Endothelial cell of umbilical vein (primary cell): ENCODE results near the gene PRCC. TPM values are rescaled to one million over a fixed set of nuclear protein-coding genes. Genes with fewer than 3 reads are reported as not detected.

Experiments
- BruUV-seq: library from RNA; stranded (reverse); fragments of 400-500 nt; replicated peaks from 2 replicates; lab custom pipeline; 2021; lab: Mats Ljungman, UMichigan
- CTCF ChIA-PET: fragments of 300-600, 350-600 bp; sonication (Branson Sonifier 250); formaldehyde crosslinking; loops from one replicate; lab custom pipeline; 2021; ENCODE audit warnings: antibody characterized with exemption, inconsistent platforms; lab: Charles Lee
- POLR2A ChIA-PET: fragments of 300-600, 350-600 bp; sonication (Branson Sonifier 250); formaldehyde crosslinking; loops from one replicate; lab custom pipeline; 2021; ENCODE audit warnings: antibody characterized with exemption, inconsistent platforms; lab: Charles Lee
- DNase-seq: peaks from one replicate; pipeline ENCODE4 v3.0.0-alpha.2; 2011; ENCODE audit warnings: low read depth, low spot score
- FAIRE-seq: peaks from 2 replicates; lab custom pipeline; 2011; peaks lifted over from hg19 to GRCh38; lab: Jason Lieb, UNC
- H2AFZ ChIP-seq: 2 replicates; pipeline ENCODE4 v1.6.0; 2012; ENCODE audit warnings: low read depth, low read length, control low read depth, inconsistent platforms
- H3K27ac ChIP-seq: 2 replicates; pipeline ENCODE4 v1.5.1; 2011; ENCODE audit warnings: low read depth, mild to moderate bottlenecking, control low read depth, low read length, moderate library complexity; ENCODE audit not compliant: insufficient read depth
- H3K27me3 ChIP-seq, 2 experiments: 2 replicates each; pipeline versions ENCODE4 v1.6.0 to v1.6.1; 2011; ENCODE audit warnings: low read length in 2 of 2, mixed read lengths in 1 of 2; ENCODE audit not compliant: control insufficient read depth in 2 of 2, insufficient read depth in 2 of 2
- H3K36me3 ChIP-seq, 2 experiments: 2 replicates in 1 of 2; 3 replicates in 1 of 2; pipeline ENCODE4 v1.5.1; 2011; ENCODE audit warnings: low read length in 2 of 2, mild to moderate bottlenecking in 1 of 2, moderate library complexity in 1 of 2; ENCODE audit not compliant: control insufficient read depth in 2 of 2, insufficient read depth in 2 of 2; ENCODE audit errors: extremely low read depth in 1 of 2
- H3K4me1 ChIP-seq: 3 replicates; pipeline ENCODE4 v1.5.1; 2011; ENCODE audit warnings: mild to moderate bottlenecking, low read length; ENCODE audit not compliant: control insufficient read depth, insufficient read depth; ENCODE audit errors: extremely low read depth
- H3K4me2 ChIP-seq: 2 replicates; pipeline ENCODE4 v1.6.1; 2011; ENCODE audit warnings: low read length, control low read depth, mixed read lengths; ENCODE audit not compliant: insufficient read depth
- H3K4me3 ChIP-seq, 3 experiments: fragments of 200-600 bp in 1 of 3; sonication (generic), shearing (Covaris generic) in 1 of 3; replicated peaks in 1 of 3; 2 replicates each; pipeline ENCODE4 v1.5.1; 2011 to 2016; ENCODE audit warnings: control low read depth in 3 of 3, low read length in 3 of 3, mild to moderate bottlenecking in 2 of 3, inconsistent platforms in 1 of 3, low read depth in 1 of 3, moderate library complexity in 1 of 3; ENCODE audit not compliant: insufficient read depth in 1 of 3
- H3K79me2 ChIP-seq: 2 replicates; pipeline ENCODE4 v1.6.0; 2012; ENCODE audit warnings: low read length, inconsistent platforms; ENCODE audit not compliant: control insufficient read depth, insufficient read depth
- H3K9ac ChIP-seq: replicated peaks from 2 replicates; pipeline ENCODE3; 2011; ENCODE audit warnings: low read length, control low read depth; ENCODE audit not compliant: insufficient read depth; ENCODE audit errors: extremely low read depth
- H3K9me1 ChIP-seq: replicated peaks from 3 replicates; pipeline ENCODE4 v1.6.0; 2011; ENCODE audit warnings: mild to moderate bottlenecking, low read length; ENCODE audit not compliant: control insufficient read depth, insufficient read depth; ENCODE audit errors: extremely low read depth
- H3K9me3 ChIP-seq: replicated peaks from 2 replicates; pipeline ENCODE4 v1.5.1; 2012; ENCODE audit warnings: low read length, inconsistent platforms; ENCODE audit not compliant: control insufficient read depth, insufficient read depth
- H4K20me1 ChIP-seq: replicated peaks from 2 replicates; pipeline ENCODE3; 2011; ENCODE audit warnings: mild to moderate bottlenecking, low read length; ENCODE audit not compliant: control insufficient read depth, insufficient read depth; ENCODE audit errors: extremely low read depth
- EZH2 ChIP-seq: IDR thresholded peaks from 2 replicates; pipeline ENCODE4 v1.6.1; 2012; ENCODE audit warnings: borderline replicate concordance, low read depth, mild to moderate bottlenecking, moderate library complexity, low read length, inconsistent platforms; ENCODE audit not compliant: severe bottlenecking
- FOS ChIP-seq: IDR thresholded peaks from 2 replicates; pipeline ENCODE4 v1.6.1; 2011; ENCODE audit warnings: mild to moderate bottlenecking, low read length, moderate library complexity, borderline replicate concordance; ENCODE audit not compliant: insufficient read depth
- GATA2 ChIP-seq: IDR thresholded peaks from 2 replicates; pipeline ENCODE4 v1.7.0; 2011; ENCODE audit warnings: low read depth, mild to moderate bottlenecking, moderate library complexity, mixed read lengths, low read length; ENCODE audit not compliant: insufficient read length, insufficient read depth
- JUN ChIP-seq: IDR thresholded peaks from 2 replicates; pipeline ENCODE4 v1.6.1; 2011; ENCODE audit warnings: borderline replicate concordance, low read depth; ENCODE audit not compliant: insufficient read length, insufficient read depth
- MYC ChIP-seq: IDR thresholded peaks from one replicate; pipeline ENCODE4 v1.6.1; 2011; ENCODE audit warnings: mild to moderate bottlenecking, low read depth, low read length
- POLR2A ChIP-seq: IDR thresholded peaks from 2 replicates; pipeline ENCODE4 v1.6.1; 2012; ENCODE audit warnings: low read depth, mild to moderate bottlenecking, control low read depth, low read length
- POLR2AphosphoS5 ChIP-seq: IDR thresholded peaks from 2 replicates; pipeline ENCODE4 v1.6.1; 2012; ENCODE audit warnings: low read depth, mild to moderate bottlenecking, control low read depth, low read length, moderate library complexity; ENCODE audit not compliant: insufficient read depth
- dilution Hi-C: fragments of 300-500 bp; cut with MboI; formaldehyde crosslinking; loops from one replicate; pipeline ENCODE4 v1.15.0; 2019; ENCODE audit warnings: low sequenced_read_pairs; ENCODE audit not compliant: extremely low pct_ligation_motif_present
- intact Hi-C: fragments of 100-400 bp; cut with micrococcal nuclease; formaldehyde crosslinking; loops from one replicate; pipeline ENCODE4 v1.10.0; 2022
- polyA plus RNA-seq, 4 experiments: library from polyadenylated mRNA; depleted of rRNA in 3 of 4; stranded (reverse) in 3 of 4; unstranded in 1 of 4; fragments of >200 nt; gene quantifications; 2 replicates each; pipeline versions ENCODE4 v1.2.1 to v1.2.3, GENCODE V29; 2011 to 2012; ENCODE audit warnings: missing spikeins in 1 of 4
- total RNA-seq: library from RNA; stranded (reverse); gene quantifications from 2 replicates; pipeline ENCODE4 v1.2.3, GENCODE V29; 2021
- TF ChIP-seq, protein P1 (sequence below), 2 donors: IDR thresholded peaks; 1 replicate in 1 of 2; 2 replicates in 1 of 2; pipeline ENCODE4 v1.5.1; 2011; ENCODE audit warnings: low read length in 2 of 2, mild to moderate bottlenecking in 2 of 2, moderate library complexity in 2 of 2, control low read depth in 1 of 2, inconsistent platforms in 1 of 2, low read depth in 1 of 2; ENCODE audit not compliant: insufficient read depth in 1 of 2; ENCODE audit errors: extremely low read depth in 1 of 2

Gene PRCC
- total and polyA plus RNA-seq, 2 donors (not counting 3 experiments of a cell fraction or from before 2014, with no cell fraction given), result 71.5 to 77.4 TPM

DNA sequence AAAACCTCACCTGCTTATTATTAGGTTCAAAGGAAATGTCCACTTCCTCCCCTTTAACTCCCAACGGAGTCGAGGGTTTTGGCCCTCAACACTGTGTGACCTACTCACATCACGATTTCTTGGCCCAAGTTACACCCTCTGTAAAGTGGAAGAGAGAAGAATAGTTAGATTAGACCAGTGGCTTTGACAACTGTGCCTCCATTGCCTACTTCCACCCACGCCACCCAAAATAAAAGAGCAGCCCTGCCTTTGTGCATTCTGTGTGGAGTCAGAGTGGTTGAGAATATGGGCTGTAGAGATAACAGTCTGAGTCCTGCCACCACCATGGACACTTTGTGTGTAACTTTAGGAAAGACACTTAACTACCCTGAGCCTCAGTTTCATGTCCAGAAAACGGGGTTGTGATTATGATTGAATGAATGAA, 11.8 kb upstream of the PRCC start:
- H3K4me3 ChIP-seq, result no peak overlapping the region
- TF ChIP-seq POLR2AphosphoS5, result no peak
- TF ChIP-seq FOS, result no peak
- no peak for TF ChIP-seq JUN
- TF ChIP-seq, protein P1, sequence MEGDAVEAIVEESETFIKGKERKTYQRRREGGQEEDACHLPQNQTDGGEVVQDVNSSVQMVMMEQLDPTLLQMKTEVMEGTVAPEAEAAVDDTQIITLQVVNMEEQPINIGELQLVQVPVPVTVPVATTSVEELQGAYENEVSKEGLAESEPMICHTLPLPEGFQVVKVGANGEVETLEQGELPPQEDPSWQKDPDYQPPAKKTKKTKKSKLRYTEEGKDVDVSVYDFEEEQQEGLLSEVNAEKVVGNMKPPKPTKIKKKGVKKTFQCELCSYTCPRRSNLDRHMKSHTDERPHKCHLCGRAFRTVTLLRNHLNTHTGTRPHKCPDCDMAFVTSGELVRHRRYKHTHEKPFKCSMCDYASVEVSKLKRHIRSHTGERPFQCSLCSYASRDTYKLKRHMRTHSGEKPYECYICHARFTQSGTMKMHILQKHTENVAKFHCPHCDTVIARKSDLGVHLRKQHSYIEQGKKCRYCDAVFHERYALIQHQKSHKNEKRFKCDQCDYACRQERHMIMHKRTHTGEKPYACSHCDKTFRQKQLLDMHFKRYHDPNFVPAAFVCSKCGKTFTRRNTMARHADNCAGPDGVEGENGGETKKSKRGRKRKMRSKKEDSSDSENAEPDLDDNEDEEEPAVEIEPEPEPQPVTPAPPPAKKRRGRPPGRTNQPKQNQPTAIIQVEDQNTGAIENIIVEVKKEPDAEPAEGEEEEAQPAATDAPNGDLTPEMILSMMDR (IDR thresholded peaks at IDR 0.05; ENCODE audit: extremely low read depth in 1 of 2, insufficient read depth in 1 of 2, low read depth in 1 of 2, low read length in 2 of 2), result no peak
- no peak for TF ChIP-seq MYC
- no peak for TF ChIP-seq EZH2
- TF ChIP-seq POLR2A, result no peak
- TF ChIP-seq GATA2, result no peak
- ChIA-PET POLR2A (no interaction called here), CTCF (interaction anchor here (0.7 to 1.1 kb wide), 2 partner anchors 29 to 30 kb away, joined by 3 to 6 read pairs; no protein-coding TSS in a partner anchor)
- BruUV-seq, result no TSS peak
- no peak overlapping the region for H2AFZ ChIP-seq
- dilution Hi-C loops, result no loop called here
- no peaks in the 10 kb centered on the region for H4K20me1 ChIP-seq
- no peaks in the 10 kb centered on the region for H3K36me3 ChIP-seq
- H3K27me3 ChIP-seq, result no peaks in the 10 kb centered on the region
- peaks cover 16% of the 10 kb centered on the region for H3K79me2 ChIP-seq
- H3K27ac ChIP-seq, result no peak overlapping the region
- H3K9me1 ChIP-seq, result no peaks in the 10 kb centered on the region
- DNase-seq (no peak), FAIRE-seq (no peak)
- H3K9me3 ChIP-seq, result no peaks in the 10 kb centered on the region
- H3K9ac ChIP-seq, result no peak overlapping the region
- intact Hi-C loops, result no loop called here
- H3K4me2 ChIP-seq, result no peak overlapping the region
- peaks cover 10% of the 10 kb centered on the region for H3K4me1 ChIP-seq
